ENCODE results near the gene LTV1.
"Not testable (repeated sequence)": the region's sequence is repeated elsewhere in the genome, so short reads cannot be mapped to it uniquely, and the experiment has no call there.

GRCh38 chr6:143851706-143852105 lies 8.6 kb downstream of the LTV1 start:
- TF ChIP-seq POLR2A, CTCF (IDR thresholded peaks at IDR 0.05): not testable (repeated sequence)
